GM12878 (cell line): ENCODE results near the gene PIAS1. TPM values are rescaled to one million over a fixed set of nuclear protein-coding genes. Genes with fewer than 3 reads are reported as not detected.

Experiments
- ATAC-seq: fragments of 200-7000 bp; cut with Tn5 transposase; 3 replicates; pipeline ENCODE4 v1.9.1; 2020; ENCODE audit warnings: mild to moderate bottlenecking, moderate library complexity
- BruUV-seq: library from RNA; stranded (reverse); fragments of 400-500 nt; replicated peaks from 2 replicates; lab custom pipeline; 2021; lab: Mats Ljungman, UMichigan
- CTCF ChIA-PET: fragments of 300-600 bp; sonication (Branson Sonifier 250); formaldehyde crosslinking; extraction: SDS; loops from one replicate; lab custom pipeline; 2021; ENCODE audit warnings: inconsistent platforms; lab: Yijun Ruan, JAX
- POLR2A ChIA-PET: fragments of 350-600 bp; formaldehyde crosslinking; extraction: SDS; loops from one replicate; lab custom pipeline; 2021; ENCODE audit warnings: inconsistent platforms; lab: Charles Lee
- RAD21 ChIA-PET: fragments of 300-600 bp; sonication (Branson Sonifier 250); formaldehyde crosslinking; loops from one replicate; lab custom pipeline; 2023; ENCODE audit warnings: antibody characterized with exemption; ENCODE audit not compliant: unreplicated experiment; lab: Charles Lee
- SMC1A ChIA-PET: fragments of 300-600 bp; sonication (Branson Sonifier 250); formaldehyde crosslinking; loops from one replicate; lab custom pipeline; 2023; ENCODE audit not compliant: unreplicated experiment, uncharacterized antibody; lab: Charles Lee
- DNase-seq: peaks from one replicate; pipeline ENCODE4 v3.0.0-alpha.2; 2011; ENCODE audit warnings: low read depth, low spot score
- FAIRE-seq: peaks from 3 replicates; lab custom pipeline; 2011; peaks lifted over from hg19 to GRCh38; lab: Jason Lieb, UNC
- H2AFZ ChIP-seq: 2 replicates; pipeline ENCODE4 v1.6.0; 2011; ENCODE audit warnings: low read depth, low read length, control low read depth; ENCODE audit not compliant: control insufficient read depth
- H3K27ac ChIP-seq: 2 replicates; pipeline ENCODE4 v1.5.1; 2011; ENCODE audit warnings: control low read depth; ENCODE audit not compliant: control insufficient read depth, insufficient read depth
- H3K27me3 ChIP-seq, 2 experiments: replicated peaks in 1 of 2; 2 replicates each; pipeline versions ENCODE4 v1.6.0 to v1.6.1; 2011; ENCODE audit warnings: low read length in 1 of 2; ENCODE audit not compliant: control insufficient read depth in 2 of 2, insufficient read depth in 2 of 2
- H3K36me3 ChIP-seq, 2 experiments: 2 replicates each; pipeline ENCODE4 v1.5.1; 2011; ENCODE audit warnings: low read length in 1 of 2; ENCODE audit not compliant: control insufficient read depth in 2 of 2, insufficient read depth in 2 of 2
- H3K4me1 ChIP-seq: 2 replicates; pipeline ENCODE4 v1.6.1; 2011; ENCODE audit warnings: mild to moderate bottlenecking, low read length, moderate library complexity, mixed read lengths; ENCODE audit not compliant: control insufficient read depth, insufficient read depth
- H3K4me2 ChIP-seq: 2 replicates; pipeline ENCODE4 v1.6.0; 2011; ENCODE audit warnings: control low read depth; ENCODE audit not compliant: control insufficient read depth, insufficient read depth
- H3K4me3 ChIP-seq: fragments of 200-600 bp; sonication (generic); 2 replicates; pipeline ENCODE4 v1.5.1; 2016
- H3K79me2 ChIP-seq: 2 replicates; pipeline ENCODE4 v1.6.0; 2011; ENCODE audit warnings: low read length; ENCODE audit not compliant: control insufficient read depth, insufficient read depth
- H3K9ac ChIP-seq: 2 replicates; pipeline ENCODE4 v1.8.0; 2011; ENCODE audit warnings: low read length, control low read depth, mixed read lengths; ENCODE audit not compliant: control insufficient read depth, insufficient read depth
- H3K9me3 ChIP-seq: replicated peaks from 3 replicates; pipeline ENCODE4 v1.5.1; 2011; ENCODE audit warnings: mild to moderate bottlenecking, low read length; ENCODE audit not compliant: control insufficient read depth, insufficient read depth
- H4K20me1 ChIP-seq: 2 replicates; pipeline ENCODE4 v1.6.0; 2011; ENCODE audit not compliant: control insufficient read depth, insufficient read depth
- ATF3 ChIP-seq: IDR thresholded peaks from 2 replicates; pipeline ENCODE4 v1.6.1; 2011; ENCODE audit warnings: low read depth, mild to moderate bottlenecking, low read length, moderate library complexity, borderline replicate concordance; ENCODE audit errors: extremely low read depth
- ATF7 ChIP-seq: fragments of 450-650 bp; IDR thresholded peaks from 2 replicates; pipeline ENCODE4 v1.6.1; 2016; ENCODE audit warnings: low read depth, mild to moderate bottlenecking
- BMI1 ChIP-seq: fragments of 450-650 bp; IDR thresholded peaks from 2 replicates; pipeline ENCODE4 v1.6.1; 2016; ENCODE audit warnings: mild to moderate bottlenecking, moderate library complexity, borderline replicate concordance
- DPF2 ChIP-seq: fragments of 450-650 bp; IDR thresholded peaks from 2 replicates; pipeline ENCODE4 v1.6.1; 2017; ENCODE audit warnings: mild to moderate bottlenecking
- E2F4 ChIP-seq: IDR thresholded peaks from 2 replicates; pipeline ENCODE4 v1.6.1; 2012; ENCODE audit warnings: low read depth, low read length, improper control_type of control experiment
- FOXK2 ChIP-seq: fragments of 450-650 bp; IDR thresholded peaks from 2 replicates; pipeline ENCODE4 v1.6.1; 2017; ENCODE audit warnings: mild to moderate bottlenecking, moderate library complexity
- GABPA ChIP-seq: IDR thresholded peaks from 2 replicates; pipeline ENCODE4 v1.6.1; 2014; ENCODE audit warnings: antibody characterized with exemption, low read depth, mild to moderate bottlenecking, inconsistent platforms
- HDAC2 ChIP-seq: fragments of 200-600 bp; sonication (generic); IDR thresholded peaks from 2 replicates; pipeline ENCODE4 v1.6.1; 2017
- NBN ChIP-seq: fragments of 450-650 bp; IDR thresholded peaks from 2 replicates; pipeline ENCODE4 v1.6.1; 2016
- TBL1XR1 ChIP-seq: IDR thresholded peaks from 2 replicates; pipeline ENCODE4 v1.6.1; 2012; ENCODE audit warnings: low read depth, low read length, improper control_type of control experiment
- ZNF687 ChIP-seq: fragments of 450-650 bp; IDR thresholded peaks from 2 replicates; pipeline ENCODE4 v1.6.1; 2017; ENCODE audit warnings: mild to moderate bottlenecking, moderate library complexity
- WGBS: methylation state at CpG from one replicate; pipeline ENCODE4 v1.1.6; 2016; ENCODE audit warnings: low lambda C conversion rate; ENCODE audit not compliant: insufficient replicate concordance, insufficient coverage; ENCODE audit errors: missing lambda C conversion rate; 5-methylcytosine and 5-hydroxymethylcytosine counted together
- in situ Hi-C: fragments of 300-500 bp; cut with MboI; formaldehyde crosslinking; loops from 9 replicates; pipeline ENCODE4 v1.14.3; 2018; ENCODE audit warnings: mixed read lengths
- intact Hi-C: fragments of 100-400 bp; cut with micrococcal nuclease; formaldehyde crosslinking; loops from one replicate; pipeline ENCODE4 v1.14.2; 2022; ENCODE audit not compliant: unreplicated experiment
- polyA plus RNA-seq, 11 experiments: library from polyadenylated mRNA; depleted of rRNA in 4 of 11; unstranded in 6 of 11; stranded (reverse) in 5 of 11; fragments of >200 nt; fragmentation: Nextera tagmentation in 4 of 11; fragmentation: Illumina TruSeq in 1 of 11; extraction: Ambion mirVana in 4 of 11; extraction: Trizol in 1 of 11; gene quantifications; 1 replicate in 1 of 11; 2 replicates in 10 of 11; pipeline versions ENCODE4 v1.2.1 to v1.2.3, GENCODE V29; 2011 to 2016; ENCODE audit warnings: inconsistent platforms in 2 of 11, missing spikeins in 2 of 11, low read depth in 1 of 11
- total RNA-seq, 4 experiments: library from RNA; depleted of rRNA in 3 of 4; stranded (reverse); fragments of >200 nt in 3 of 4; fragmentation: Illumina TruSeq in 1 of 4; extraction: Trizol in 1 of 4; gene quantifications; 2 replicates each; pipeline versions ENCODE4 v1.2.1 to v1.2.3, GENCODE V29; 2013 to 2021

Gene PIAS1
- total and polyA plus RNA-seq, 10 of the 15 experiments (the other 5 are each of a cell fraction or from before 2014, with no cell fraction given): 20.2 to 96.3 (median 37.0) TPM

- intact Hi-C loops (no loop called here), in situ Hi-C loops (no loop called here)
- ChIA-PET SMC1A (no interaction called here), CTCF (interaction anchor here (1.2 kb wide), 1 partner anchor 10 kb away, joined by 3 read pairs; no protein-coding TSS in a partner anchor), RAD21 (no interaction called here), POLR2A (no interaction called here)
- WGBS: 76% methylated on average over 9 of the region's 9 CpGs
- Histone ChIP-seq H3K4me1 (peaks cover 17% of the 10 kb centered on the region), H3K9ac (no peak overlapping the region), H3K4me2 (no peak overlapping the region), H3K27ac (no peak overlapping the region), H3K36me3 (peaks cover 12 to 28% of the 10 kb centered on the region in 2 experiments), H3K79me2 (no peaks in the 10 kb centered on the region), H3K4me3 (no peak overlapping the region), H4K20me1 (no peaks in the 10 kb centered on the region), H3K9me3 (no peaks in the 10 kb centered on the region), H2AFZ (no peak overlapping the region), H3K27me3 (no peaks in the 10 kb centered on the region)
- no TSS peak for BruUV-seq
- no peak; the same call in 2 of the 3 replicates for ATAC-seq
- FAIRE-seq: no peak
- DNase-seq: no peak
- TF ChIP-seq GABPA (no peak), NBN (no peak), BMI1 (no peak)
Measured at GRCh38 chr15:68187559-68187958, 133.4 kb downstream of the PIAS1 start.

- no peaks in the 10 kb centered on the region for H3K27me3 ChIP-seq
- in situ Hi-C loops: no loop called here
- ChIA-PET POLR2A (interaction anchor here (0.6 kb wide), 1 partner anchor 34 kb away, joined by 3 read pairs; no protein-coding TSS in a partner anchor), SMC1A (no interaction called here), CTCF (interaction anchor here (1.2 kb wide), 1 partner anchor 11 kb away, joined by 3 read pairs; no protein-coding TSS in a partner anchor), RAD21 (no interaction called here)
- H3K4me1 ChIP-seq: peaks cover 17% of the 10 kb centered on the region
- H3K27ac ChIP-seq: no peak overlapping the region
- no peak for DNase-seq
- FAIRE-seq: no peak
- no peaks in the 10 kb centered on the region for H3K79me2 ChIP-seq
- BruUV-seq: no TSS peak
- no peaks in the 10 kb centered on the region for H4K20me1 ChIP-seq
- H3K4me2 ChIP-seq: no peak overlapping the region
- 2% methylated on average over 2 of the region's 2 CpGs for WGBS
- no peak overlapping the region for H3K9ac ChIP-seq
- H3K36me3 ChIP-seq: peaks cover 18 to 38% of the 10 kb centered on the region in 2 experiments
- no peak overlapping the region for H2AFZ ChIP-seq
- no peak overlapping the region for H3K4me3 ChIP-seq
- intact Hi-C loops: no loop called here
- ATAC-seq: no peak
- no peaks in the 10 kb centered on the region for H3K9me3 ChIP-seq
- no peak for TF ChIP-seq ATF3
- no peak for TF ChIP-seq E2F4
- no peak for TF ChIP-seq DPF2
- peak; percentile 39; the same call in 1 of the 2 replicates for TF ChIP-seq ATF7
- TF ChIP-seq FOXK2: no peak
- no peak for TF ChIP-seq ZNF687
- no peak for TF ChIP-seq HDAC2
- no peak; the same call in 1 of the 2 replicates for TF ChIP-seq TBL1XR1
Measured at GRCh38 chr15:68188647-68189046, 134.5 kb downstream of the PIAS1 start.
